GM12878 (cell line): Measurements from ENCODE around the gene ARRDC4.

Source experiments
- CHD2 ChIP-seq: IDR thresholded peaks from 2 replicates; pipeline ENCODE4 v1.6.1; 2011; ENCODE audit warnings: low read depth, low read length, improper control_type of control experiment, borderline replicate concordance
- CTCF ChIP-seq, 3 experiments: IDR thresholded peaks in 2 of 3; conservative IDR thresholded peaks in 1 of 3; 2 replicates each; pipeline ENCODE4 v1.5.1; 2011; ENCODE audit warnings: low read depth in 3 of 3, low read length in 3 of 3, mild to moderate bottlenecking in 3 of 3, control low read depth in 2 of 3, moderate library complexity in 2 of 3, inconsistent platforms in 1 of 3, mixed read lengths in 1 of 3; ENCODE audit not compliant: control insufficient read depth in 2 of 3, insufficient read depth in 1 of 3; ENCODE audit errors: extremely low read depth in 1 of 3
- EP300 ChIP-seq, 2 experiments: fragments of 150-350 bp in 1 of 2; IDR thresholded peaks; 2 replicates each; pipeline ENCODE4 v1.6.1; 2011 to 2012; ENCODE audit warnings: low read depth in 2 of 2, low read length in 2 of 2, borderline replicate concordance in 1 of 2, improper control_type of control experiment in 1 of 2, inconsistent platforms in 1 of 2; ENCODE audit not compliant: control insufficient read depth in 1 of 2
- FOS ChIP-seq: IDR thresholded peaks from 3 replicates; pipeline ENCODE4 v1.6.1; 2011; ENCODE audit warnings: borderline replicate concordance; ENCODE audit not compliant: insufficient read length; ENCODE audit errors: extremely low read depth
- POLR2A ChIP-seq: IDR thresholded peaks from 2 replicates; pipeline ENCODE4 v1.6.1; 2011; ENCODE audit warnings: low read depth, mild to moderate bottlenecking, low read length
- POLR2AphosphoS5 ChIP-seq: IDR thresholded peaks from 2 replicates; pipeline ENCODE4 v1.6.1; 2011; ENCODE audit warnings: mild to moderate bottlenecking, low read length, inconsistent platforms
- REST ChIP-seq: IDR thresholded peaks from 2 replicates; pipeline ENCODE4 v1.6.1; 2012; ENCODE audit warnings: mild to moderate bottlenecking, low read depth, low read length
- YBX1 ChIP-seq: fragments of 450-650 bp; IDR thresholded peaks from 2 replicates; pipeline ENCODE4 v1.6.1; 2016; ENCODE audit warnings: antibody characterized with exemption

- TF ChIP-seq FOS, result no peak
- TF ChIP-seq CHD2, result no peak
- TF ChIP-seq REST, result no peak
- no peak for TF ChIP-seq EP300 (IDR thresholded peaks at IDR 0.05; ENCODE audit: borderline replicate concordance in 1 of 2, control insufficient read depth in 1 of 2, low read depth in 2 of 2, low read length in 2 of 2)
- no peak for TF ChIP-seq YBX1
- no peak for TF ChIP-seq CTCF (IDR thresholded peaks at IDR 0.05 in 2 of 3, conservative IDR thresholded peaks at IDR 0.05 in 1 of 3; ENCODE audit: control insufficient read depth in 2 of 3, extremely low read depth in 1 of 3, insufficient read depth in 1 of 3, low read depth in 3 of 3, low read length in 3 of 3)
- no peak for TF ChIP-seq POLR2A
- TF ChIP-seq POLR2AphosphoS5, result no peak
Observed at GRCh38 chr15:97959724-97960363, 659 bp upstream of the ARRDC4 start.
